ENCODE data around the gene NADSYN1.

The NADSYN1 gene

GRCh38 chr11:71429701-71430100, 23.3 kb upstream of the NADSYN1 start:
- no peak overlapping the region for H3K4me3 ChIP-seq (replicated peaks; ENCODE audit: low read depth, low read length)
- TF ChIP-seq CTCF (IDR thresholded peaks at IDR 0.05; ENCODE audit: insufficient read depth, low read length, poor library complexity, severe bottlenecking) = no peak
- no peaks in the 10 kb centered on the region; the same call in 1 of the 2 replicates for H3K36me3 ChIP-seq (ENCODE audit: control insufficient read depth, insufficient read depth, low read length)
- H3K27me3 ChIP-seq (replicated peaks; ENCODE audit: control insufficient read depth, insufficient read depth, low read length) = no peaks in the 10 kb centered on the region
- no peak for DNase-seq (ENCODE audit: extremely low read depth, insufficient read length)

GRCh38 chr11:71430166-71430565, 22.8 kb upstream of the NADSYN1 start:
- H3K36me3 ChIP-seq (ENCODE audit: control insufficient read depth, insufficient read depth, low read length) = peaks cover 2% of the 10 kb centered on the region

GRCh38 chr11:71431271-71431670, 21.7 kb upstream of the NADSYN1 start:
- Histone ChIP-seq H3K36me3 (ENCODE audit: control insufficient read depth, insufficient read depth, low read length) (peaks cover 8% of the 10 kb centered on the region), H3K4me3 (replicated peaks; ENCODE audit: low read depth, low read length) (no peak overlapping the region), H3K27me3 (replicated peaks; ENCODE audit: control insufficient read depth, insufficient read depth, low read length) (no peaks in the 10 kb centered on the region)
- no peak for TF ChIP-seq CTCF (IDR thresholded peaks at IDR 0.05; ENCODE audit: insufficient read depth, low read length, poor library complexity, severe bottlenecking)
- no peak for DNase-seq (ENCODE audit: extremely low read depth, insufficient read length)

More at GRCh38 chr11:71430166-71430565, 22.8 kb upstream of the NADSYN1 start:
- Histone ChIP-seq H3K4me3 (replicated peaks; ENCODE audit: low read depth, low read length) (no peak overlapping the region), H3K27me3 (replicated peaks; ENCODE audit: control insufficient read depth, insufficient read depth, low read length) (no peaks in the 10 kb centered on the region)
- DNase-seq (ENCODE audit: extremely low read depth, insufficient read length) = no peak
- TF ChIP-seq CTCF (IDR thresholded peaks at IDR 0.05; ENCODE audit: insufficient read depth, low read length, poor library complexity, severe bottlenecking) = no peak

- TF ChIP-seq CTCF (IDR thresholded peaks at IDR 0.05; ENCODE audit: insufficient read depth, low read length, poor library complexity, severe bottlenecking) = no peak
- no peak for DNase-seq (ENCODE audit: extremely low read depth, insufficient read length)
- Histone ChIP-seq H3K4me3 (replicated peaks; ENCODE audit: low read depth, low read length) (no peak overlapping the region), H3K36me3 (ENCODE audit: control insufficient read depth, insufficient read depth, low read length) (peaks cover 18% of the 10 kb centered on the region), H3K27me3 (replicated peaks; ENCODE audit: control insufficient read depth, insufficient read depth, low read length) (no peaks in the 10 kb centered on the region)
Measured at GRCh38 chr11:71432761-71433647, 20.0 kb upstream of the NADSYN1 start.

- peaks cover 24% of the 10 kb centered on the region for H3K36me3 ChIP-seq (ENCODE audit: control insufficient read depth, insufficient read depth, low read length)
- TF ChIP-seq CTCF (IDR thresholded peaks at IDR 0.05; ENCODE audit: insufficient read depth, low read length, poor library complexity, severe bottlenecking) = no peak
- no peak for DNase-seq (ENCODE audit: extremely low read depth, insufficient read length)
- no peaks in the 10 kb centered on the region for H3K27me3 ChIP-seq (replicated peaks; ENCODE audit: control insufficient read depth, insufficient read depth, low read length)
- H3K4me3 ChIP-seq (replicated peaks; ENCODE audit: low read depth, low read length) = no peak overlapping the region
Measured at GRCh38 chr11:71433648-71434450, 19.2 kb upstream of the NADSYN1 start.

Data from GM06990 (cell line).